GM18951 (cell line): ENCODE data around the gene CNKSR3.

Source experiments
- POLR2A ChIP-seq: IDR thresholded peaks from 4 replicates; pipeline ENCODE4 v1.6.1; 2011; ENCODE audit warnings: mild to moderate bottlenecking; ENCODE audit not compliant: insufficient read length, insufficient read depth; ENCODE audit errors: extremely low read depth
- in situ Hi-C: fragments of 300-500 bp; cut with MboI; formaldehyde crosslinking; loops from one replicate; pipeline ENCODE4 v1.12.0; 2022; ENCODE audit warnings: low sequenced_read_pairs, mixed read lengths, inconsistent platforms; ENCODE audit not compliant: unreplicated experiment

Gene CNKSR3

GRCh38 chr6:154458565-154459470, 51.7 kb downstream of the CNKSR3 start:
- no peak for TF ChIP-seq POLR2A
- in situ Hi-C loops = no loop called here

- in situ Hi-C loops = no loop called here
- no peak for TF ChIP-seq POLR2A
These were observed 52.6 kb downstream of the CNKSR3 start for GRCh38 chr6:154457881-154458284.

- in situ Hi-C loops = no loop called here
- TF ChIP-seq POLR2A = no peak
These were observed 53.3 kb downstream of the CNKSR3 start for GRCh38 chr6:154457046-154457713.

- TF ChIP-seq POLR2A = no peak
- in situ Hi-C loops = no loop called here
These were observed 57.2 kb downstream of the CNKSR3 start for GRCh38 chr6:154453329-154453728.

- in situ Hi-C loops = no loop called here
- no peak for TF ChIP-seq POLR2A
These were observed 60.0 kb downstream of the CNKSR3 start for GRCh38 chr6:154450498-154450897.

- in situ Hi-C loops = no loop called here
- TF ChIP-seq POLR2A = no peak
These were observed 61.9 kb downstream of the CNKSR3 start for GRCh38 chr6:154448448-154449096.

GRCh38 chr6:154447954-154448353, 62.5 kb downstream of the CNKSR3 start:
- no peak for TF ChIP-seq POLR2A
- in situ Hi-C loops = no loop called here

- in situ Hi-C loops = no loop called here
- no peak for TF ChIP-seq POLR2A
These were observed 63.5 kb downstream of the CNKSR3 start for GRCh38 chr6:154446984-154447383.

- in situ Hi-C loops = no loop called here
- TF ChIP-seq POLR2A = no peak
These were observed 65.1 kb downstream of the CNKSR3 start for GRCh38 chr6:154445417-154445816.

GRCh38 chr6:154441995-154442310, 68.5 kb downstream of the CNKSR3 start:
- in situ Hi-C loops = no loop called here
- TF ChIP-seq POLR2A = no peak

GRCh38 chr6:154440422-154441043, 70.0 kb downstream of the CNKSR3 start:
- in situ Hi-C loops = no loop called here
- TF ChIP-seq POLR2A = no peak

GRCh38 chr6:154440022-154440421, 70.5 kb downstream of the CNKSR3 start:
- in situ Hi-C loops = no loop called here
- TF ChIP-seq POLR2A = no peak

- TF ChIP-seq POLR2A = no peak
- in situ Hi-C loops = no loop called here
These were observed 71.5 kb downstream of the CNKSR3 start for GRCh38 chr6:154438882-154439415.
